OCI-LY3 (cell line): ENCODE measurements around the gene PCK2.

Experiments
- H2AFZ ChIP-seq: fragments of 200-600, 300-600 bp; shearing (Covaris generic); 2 replicates; pipeline ENCODE4 v1.6.0; 2014; ENCODE audit warnings: antibody characterized with exemption, low read depth, low read length
- H3K27ac ChIP-seq: fragments of 200-600, 300-600 bp; sonication (generic); 2 replicates; pipeline ENCODE4 v1.5.1; 2014; ENCODE audit warnings: mild to moderate bottlenecking, low read length, moderate library complexity, mixed read lengths
- H3K27me3 ChIP-seq: fragments of 200-600, 300-600 bp; sonication (generic); 2 replicates; pipeline ENCODE4 v1.6.1; 2014; ENCODE audit warnings: low read depth, low read length, mixed read lengths
- H3K36me3 ChIP-seq: fragments of 200-600, 300-600 bp; sonication (generic); replicated peaks from 2 replicates; pipeline ENCODE3; 2014; ENCODE audit warnings: low read depth, low read length, mixed read lengths
- H3K4me1 ChIP-seq: fragments of 300-600, 200-600 bp; sonication (generic); 2 replicates; pipeline ENCODE4 v1.6.1; 2014; ENCODE audit warnings: low read length, mixed read lengths
- H3K4me2 ChIP-seq: fragments of 200-600, 300-600 bp; sonication (generic); 2 replicates; pipeline ENCODE4 v1.6.1; 2014; ENCODE audit warnings: low read length, mixed read lengths
- H3K4me3 ChIP-seq: fragments of 300-600, 200-600 bp; sonication (generic); 2 replicates; pipeline ENCODE4 v1.5.1; 2014; ENCODE audit warnings: antibody characterized with exemption, mild to moderate bottlenecking, low read length, moderate library complexity
- H3K79me2 ChIP-seq: fragments of 300-600, 200-600 bp; shearing (Covaris generic); 2 replicates; pipeline ENCODE4 v1.6.1; 2014; ENCODE audit warnings: mild to moderate bottlenecking, low read length, mixed read lengths
- H3K9ac ChIP-seq: fragments of 300-600, 200-600 bp; shearing (Covaris generic); 2 replicates; pipeline ENCODE4 v1.6.0; 2014; ENCODE audit warnings: mild to moderate bottlenecking, low read length, moderate library complexity
- H3K9me3 ChIP-seq: fragments of 200-600, 300-600 bp; shearing (Covaris generic); 2 replicates; pipeline ENCODE4 v1.6.1; 2014; ENCODE audit warnings: low read length, mixed read lengths; ENCODE audit not compliant: insufficient read depth
- H4K20me1 ChIP-seq: fragments of 200-600, 300-600 bp; sonication (generic); 2 replicates; pipeline ENCODE4 v1.6.1; 2016; ENCODE audit warnings: low read length, mixed read lengths; ENCODE audit not compliant: insufficient read depth
- CTCF ChIP-seq: fragments of 200-600, 300-600 bp; sonication (generic); IDR thresholded peaks from 2 replicates; pipeline ENCODE4 v1.5.1; 2014; ENCODE audit warnings: antibody characterized with exemption, low read length, low read depth
- EZH2phosphoT487 ChIP-seq: fragments of 200-600 bp; shearing (Covaris generic); IDR thresholded peaks from 2 replicates; pipeline ENCODE4 v1.6.1; 2018; ENCODE audit warnings: antibody characterized with exemption, mixed run types, low read depth

PCK2 gene

GRCh38 chr14:24151404-24152080 lies 57.4 kb downstream of the PCK2 start:
- no peak overlapping the region for H3K4me2 ChIP-seq
- H3K9me3 ChIP-seq, result no peaks in the 10 kb centered on the region
- H4K20me1 ChIP-seq, result 0 out of 2 replicates have a peak, but pooled peaks cover 2% of the 10 kb centered on the region
- H3K9ac ChIP-seq, result no peak overlapping the region
- peaks cover 7% of the 10 kb centered on the region for H3K4me1 ChIP-seq
- H3K27me3 ChIP-seq, result no peaks in the 10 kb centered on the region
- no peak overlapping the region for H3K4me3 ChIP-seq
- H2AFZ ChIP-seq, result no peak overlapping the region
- peaks cover 22% of the 10 kb centered on the region for H3K79me2 ChIP-seq
- H3K36me3 ChIP-seq, result peaks cover 46% of the 10 kb centered on the region
- no peak for TF ChIP-seq CTCF
- TF ChIP-seq EZH2phosphoT487, result no peak
- H3K27ac ChIP-seq, result no peak overlapping the region
